Smooth muscle cell (in vitro differentiated cells): ENCODE results near the gene LETM1. TPM values are rescaled to one million over a fixed set of nuclear protein-coding genes. Genes with fewer than 3 reads are reported as not detected.

Experiments
- DNase-seq: peaks from one replicate; lab custom pipeline; 2025; ENCODE audit not compliant: unreplicated experiment; lab: John Stamatoyannopoulos, UW
- H2AFZ ChIP-seq: fragments of 200-600 bp; sonication (generic); 2 replicates; pipeline ENCODE4 v1.6.0; 2016; ENCODE audit warnings: antibody characterized with exemption, low read depth, mild to moderate bottlenecking
- H3F3A ChIP-seq: fragments of 200-600 bp; sonication (generic); 2 replicates; pipeline ENCODE4 v1.6.0; 2017; ENCODE audit warnings: antibody characterized with exemption, low read depth
- H3K27ac ChIP-seq: fragments of 200-600 bp; sonication (generic); 2 replicates; pipeline ENCODE4 v1.5.1; 2016; ENCODE audit warnings: low read depth, mild to moderate bottlenecking
- H3K27me3 ChIP-seq: fragments of 200-600 bp; sonication (generic); 2 replicates; pipeline ENCODE4 v1.6.1; 2016; ENCODE audit warnings: low read depth, mild to moderate bottlenecking
- H3K36me3 ChIP-seq: fragments of 200-600 bp; sonication (generic); 2 replicates; pipeline ENCODE4 v1.5.1; 2016; ENCODE audit warnings: low read depth
- H3K4me1 ChIP-seq: fragments of 200-600 bp; sonication (generic); 2 replicates; pipeline ENCODE4 v1.5.1; 2016; ENCODE audit warnings: low read depth
- H3K4me2 ChIP-seq: fragments of 200-600 bp; sonication (generic); 2 replicates; pipeline ENCODE4 v1.6.0; 2016; ENCODE audit warnings: mild to moderate bottlenecking
- H3K4me3 ChIP-seq: fragments of 200-600 bp; sonication (generic); 2 replicates; pipeline ENCODE4 v1.5.1; 2016; ENCODE audit warnings: mild to moderate bottlenecking
- H3K79me2 ChIP-seq: fragments of 200-600 bp; sonication (generic); 2 replicates; pipeline ENCODE4 v1.6.0; 2016; ENCODE audit warnings: low read depth, mild to moderate bottlenecking
- H3K9ac ChIP-seq: fragments of 200-600 bp; sonication (generic); 2 replicates; pipeline ENCODE4 v1.6.0; 2016; ENCODE audit warnings: low read depth
- H3K9me3 ChIP-seq: fragments of 200-600 bp; sonication (generic); replicated peaks from 2 replicates; pipeline ENCODE4 v1.5.1; 2016; ENCODE audit warnings: low read depth
- H4K20me1 ChIP-seq: fragments of 200-600 bp; sonication (generic); 2 replicates; pipeline ENCODE4 v1.6.0; 2016; ENCODE audit warnings: low read depth
- WGBS: methylation state at CpG from one replicate; pipeline ENCODE4 v1.1.7; 2016; ENCODE audit warnings: low lambda C conversion rate; 5-methylcytosine and 5-hydroxymethylcytosine counted together
- polyA plus RNA-seq: library from polyadenylated mRNA; unstranded; fragments of >200 nt; fragmentation: Nextera tagmentation; extraction: Ambion mirVana; gene quantifications from 2 replicates; pipeline ENCODE4 v1.2.1, GENCODE V29; 2016
- total RNA-seq: library from RNA; depleted of rRNA; stranded (reverse); fragments of >200 nt; gene quantifications from 2 replicates; pipeline ENCODE4 v1.2.3, GENCODE V29; 2014
- TF ChIP-seq, protein P1 (sequence below): fragments of 200-600 bp; sonication (generic); IDR thresholded peaks from 2 replicates; pipeline ENCODE4 v1.5.1; 2017; ENCODE audit warnings: borderline replicate concordance, mild to moderate bottlenecking, antibody characterized with exemption; ENCODE audit not compliant: insufficient read depth, poor library complexity, severe bottlenecking

Gene LETM1
- total and polyA plus RNA-seq, 2 experiments from 2014 or later, result 15.3 to 17.1 TPM

DNA sequence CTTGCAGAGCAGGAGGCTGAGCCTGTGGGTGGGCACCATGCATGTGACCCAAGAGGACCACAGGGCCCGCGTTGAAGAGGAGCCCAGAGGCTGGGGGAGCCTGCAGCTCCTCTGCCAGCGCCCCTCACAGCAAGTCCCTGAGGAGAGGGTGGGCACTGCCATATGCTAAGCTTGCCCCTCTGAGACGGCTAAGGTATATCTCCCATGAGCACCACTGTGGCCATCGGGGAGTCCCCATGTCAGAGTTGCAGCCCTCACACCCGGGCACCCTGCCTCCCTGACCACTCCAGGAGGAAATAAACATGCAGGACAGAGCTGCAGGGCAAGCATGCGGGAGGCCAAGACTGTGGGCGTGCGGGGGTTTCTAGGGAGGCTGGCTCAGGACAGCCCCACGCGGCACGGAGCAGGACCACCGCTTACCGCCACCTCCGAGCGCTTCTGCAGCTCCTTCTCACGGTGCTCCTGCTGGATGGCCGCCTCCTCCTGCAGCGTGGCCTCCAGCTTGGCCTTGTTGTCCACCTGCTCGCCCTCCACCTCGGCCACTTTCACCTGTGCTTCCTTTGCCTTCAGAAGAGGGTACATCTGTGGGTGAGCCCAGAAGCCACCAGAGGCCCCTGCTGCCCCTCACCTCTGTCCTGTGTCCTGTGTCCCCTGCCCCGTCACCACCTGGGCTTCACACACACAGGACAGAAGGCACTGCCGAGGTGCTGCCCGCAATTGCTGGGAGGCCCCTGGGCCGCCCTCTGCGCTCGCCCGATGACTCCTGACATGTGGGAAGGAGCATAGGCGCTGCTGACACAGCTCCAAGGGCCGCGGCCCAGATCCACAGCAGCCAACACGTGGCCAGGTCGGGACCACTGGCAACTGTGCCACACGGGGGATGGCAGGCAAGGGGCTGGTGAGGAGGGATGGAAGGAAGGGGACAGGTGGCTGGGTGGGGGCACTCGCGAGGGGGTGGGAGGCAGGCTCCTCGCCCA is 33.1 kb downstream of the LETM1 start:
- Histone ChIP-seq H3K36me3 (peaks cover 6% of the 10 kb centered on the region), H4K20me1 (no peaks in the 10 kb centered on the region), H3K9me3 (no peaks in the 10 kb centered on the region), H2AFZ (no peak overlapping the region), H3K79me2 (no peaks in the 10 kb centered on the region), H3K9ac (no peak overlapping the region), H3K4me1 (no peaks in the 10 kb centered on the region), H3K4me2 (no peak overlapping the region), H3K4me3 (no peak overlapping the region), H3K27ac (no peak overlapping the region), H3K27me3 (no peaks in the 10 kb centered on the region), H3F3A (no peaks in the 10 kb centered on the region)
- DNase-seq, result no peak
- WGBS, result 96% methylated on average over 37 of the region's 37 CpGs
- TF ChIP-seq, protein P1, sequence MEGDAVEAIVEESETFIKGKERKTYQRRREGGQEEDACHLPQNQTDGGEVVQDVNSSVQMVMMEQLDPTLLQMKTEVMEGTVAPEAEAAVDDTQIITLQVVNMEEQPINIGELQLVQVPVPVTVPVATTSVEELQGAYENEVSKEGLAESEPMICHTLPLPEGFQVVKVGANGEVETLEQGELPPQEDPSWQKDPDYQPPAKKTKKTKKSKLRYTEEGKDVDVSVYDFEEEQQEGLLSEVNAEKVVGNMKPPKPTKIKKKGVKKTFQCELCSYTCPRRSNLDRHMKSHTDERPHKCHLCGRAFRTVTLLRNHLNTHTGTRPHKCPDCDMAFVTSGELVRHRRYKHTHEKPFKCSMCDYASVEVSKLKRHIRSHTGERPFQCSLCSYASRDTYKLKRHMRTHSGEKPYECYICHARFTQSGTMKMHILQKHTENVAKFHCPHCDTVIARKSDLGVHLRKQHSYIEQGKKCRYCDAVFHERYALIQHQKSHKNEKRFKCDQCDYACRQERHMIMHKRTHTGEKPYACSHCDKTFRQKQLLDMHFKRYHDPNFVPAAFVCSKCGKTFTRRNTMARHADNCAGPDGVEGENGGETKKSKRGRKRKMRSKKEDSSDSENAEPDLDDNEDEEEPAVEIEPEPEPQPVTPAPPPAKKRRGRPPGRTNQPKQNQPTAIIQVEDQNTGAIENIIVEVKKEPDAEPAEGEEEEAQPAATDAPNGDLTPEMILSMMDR, result no peak

DNA sequence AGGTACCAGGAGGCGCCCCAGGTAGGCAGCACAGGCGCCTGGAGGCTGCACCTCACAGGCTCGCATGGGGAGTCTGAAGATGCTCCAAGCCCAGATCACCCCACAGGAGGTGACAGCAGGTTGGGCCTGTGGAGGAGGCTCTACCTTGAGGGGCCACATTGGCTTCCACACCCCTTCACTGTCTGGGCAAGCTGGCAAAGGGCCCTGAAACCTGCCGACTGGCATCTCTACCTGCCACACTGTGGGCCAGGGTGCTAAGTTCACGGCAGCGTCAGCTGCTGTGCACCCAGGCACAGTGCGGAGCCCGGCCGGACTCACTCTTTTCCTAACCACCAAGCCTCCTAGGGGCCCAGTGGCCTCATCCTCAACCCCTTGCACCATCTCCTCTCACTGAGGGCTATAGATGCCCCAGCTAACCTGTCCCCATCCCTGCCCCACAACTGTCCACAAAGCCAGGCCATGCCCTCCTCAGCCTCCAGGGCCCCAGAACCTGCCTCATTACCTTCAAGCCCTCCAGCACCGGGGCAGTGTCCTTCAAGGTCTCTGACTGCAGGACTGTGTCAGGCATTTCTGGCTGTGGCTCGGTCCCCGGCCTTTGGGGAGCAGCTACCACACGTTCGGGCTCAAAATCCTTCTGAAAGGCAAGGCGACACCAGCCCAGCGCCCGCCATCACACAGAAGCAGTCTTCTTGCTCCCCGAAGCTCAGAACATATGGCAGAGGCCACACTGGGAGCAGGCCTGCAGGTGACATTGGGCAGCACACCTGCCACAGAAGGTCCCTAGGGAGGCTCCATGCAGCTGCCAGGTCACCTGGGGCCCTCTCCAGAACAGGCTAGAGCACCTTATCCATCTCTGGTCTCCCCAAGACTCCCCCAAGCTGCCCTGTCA is 34.0 kb downstream of the LETM1 start:
- no peak overlapping the region for H3K9ac ChIP-seq
- peaks cover 8% of the 10 kb centered on the region for H3K36me3 ChIP-seq
- H3K79me2 ChIP-seq, result no peaks in the 10 kb centered on the region
- no peak overlapping the region for H3K4me3 ChIP-seq
- no peaks in the 10 kb centered on the region for H3F3A ChIP-seq
- H3K9me3 ChIP-seq, result no peaks in the 10 kb centered on the region
- H3K4me2 ChIP-seq, result no peak overlapping the region
- H3K27me3 ChIP-seq, result no peaks in the 10 kb centered on the region
- no peaks in the 10 kb centered on the region for H4K20me1 ChIP-seq
- 98% methylated on average over 18 of the region's 18 CpGs for WGBS
- H3K27ac ChIP-seq, result no peak overlapping the region
- TF ChIP-seq, protein P1, result no peak
- no peak for DNase-seq
- no peak overlapping the region for H2AFZ ChIP-seq
- H3K4me1 ChIP-seq, result no peaks in the 10 kb centered on the region

DNA sequence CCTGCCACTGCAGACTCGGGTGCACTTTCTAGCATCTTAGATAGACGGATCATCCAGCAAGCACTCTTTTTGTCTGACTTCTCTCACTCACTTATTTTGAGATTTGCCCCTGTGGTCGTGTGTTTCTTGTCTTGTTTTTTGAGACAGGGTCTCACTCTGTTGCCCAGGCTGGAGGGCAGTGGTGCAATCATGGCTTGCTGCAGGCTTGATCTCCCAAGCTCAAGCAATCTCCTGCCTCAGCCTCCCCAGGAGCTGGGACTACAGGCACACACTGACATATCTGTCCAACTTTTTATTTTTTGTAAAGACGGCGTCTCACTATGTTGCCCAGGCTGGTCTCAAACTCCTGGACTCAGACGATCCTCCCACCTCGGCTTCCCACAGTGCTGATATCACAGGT is 36.1 kb downstream of the LETM1 start:
- 98% methylated on average over 7 of the region's 7 CpGs for WGBS
- Histone ChIP-seq H4K20me1 (no peaks in the 10 kb centered on the region), H3K27ac (no peak overlapping the region), H2AFZ (no peak overlapping the region), H3F3A (no peaks in the 10 kb centered on the region), H3K4me2 (no peak overlapping the region), H3K4me3 (no peak overlapping the region), H3K9ac (no peak overlapping the region), H3K4me1 (no peaks in the 10 kb centered on the region), H3K79me2 (no peaks in the 10 kb centered on the region), H3K9me3 (no peaks in the 10 kb centered on the region), H3K36me3 (peaks cover 8% of the 10 kb centered on the region), H3K27me3 (no peaks in the 10 kb centered on the region)
- no peak for DNase-seq
- TF ChIP-seq, protein P1, result no peak
